ENCODE data around the gene OXCT1. TPM values are rescaled to one million over a fixed set of nuclear protein-coding genes. Genes with fewer than 3 reads are reported as not detected.

OXCT1 gene
- total RNA-seq, 6 experiments from 2014 or later: 40.4 to 44.0 (median 40.8) TPM

DNA sequence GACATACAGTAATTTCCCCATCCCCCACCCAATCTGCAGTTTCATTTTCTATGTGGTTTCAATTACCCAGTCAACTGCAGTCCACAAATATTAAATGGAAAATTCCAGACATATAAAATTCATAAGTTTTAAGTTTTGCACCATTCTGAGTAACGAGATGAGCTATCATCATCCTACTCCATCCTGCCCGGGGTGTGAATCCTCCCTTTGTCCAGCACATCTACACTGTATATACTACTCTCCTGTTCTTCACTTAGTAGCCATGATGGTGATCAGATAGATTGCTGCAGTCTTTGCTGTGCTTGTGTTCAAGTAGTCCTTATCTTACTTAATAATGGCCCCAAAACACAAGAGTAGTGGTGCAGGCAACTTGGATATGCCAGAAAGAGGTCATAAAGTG lies 11.3 kb downstream of the OXCT1 start:
- no peak overlapping the region for H3K27ac Mint-ChIP-seq
- no peaks in the 10 kb centered on the region for H3K9me3 Mint-ChIP-seq
- no peaks in the 10 kb centered on the region; the same call in 1 of the 2 replicates for H3K27me3 Mint-ChIP-seq (ENCODE audit: insufficient read depth)
- H3K4me3 Mint-ChIP-seq: no peak overlapping the region
- H3K4me1 Mint-ChIP-seq (ENCODE audit: low read depth): peaks cover 7% of the 10 kb centered on the region
- DNase-seq: no peak
- H3K36me3 Mint-ChIP-seq (ENCODE audit: low read depth): no peaks in the 10 kb centered on the region; the same call in 1 of the 2 replicates
- TF ChIP-seq CTCF (IDR thresholded peaks at IDR 0.05): no peak

GRCh38 chr5:41857989-41858388 lies 12.2 kb downstream of the OXCT1 start:
- Mint-ChIP-seq H3K27me3 (ENCODE audit: insufficient read depth) (no peaks in the 10 kb centered on the region; the same call in 1 of the 2 replicates), H3K9me3 (no peaks in the 10 kb centered on the region), H3K27ac (no peak overlapping the region), H3K4me3 (no peak overlapping the region), H3K36me3 (ENCODE audit: low read depth) (no peaks in the 10 kb centered on the region; the same call in 1 of the 2 replicates), H3K4me1 (ENCODE audit: low read depth) (no peaks in the 10 kb centered on the region)
- TF ChIP-seq CTCF (IDR thresholded peaks at IDR 0.05): no peak
- no peak for DNase-seq

DNA sequence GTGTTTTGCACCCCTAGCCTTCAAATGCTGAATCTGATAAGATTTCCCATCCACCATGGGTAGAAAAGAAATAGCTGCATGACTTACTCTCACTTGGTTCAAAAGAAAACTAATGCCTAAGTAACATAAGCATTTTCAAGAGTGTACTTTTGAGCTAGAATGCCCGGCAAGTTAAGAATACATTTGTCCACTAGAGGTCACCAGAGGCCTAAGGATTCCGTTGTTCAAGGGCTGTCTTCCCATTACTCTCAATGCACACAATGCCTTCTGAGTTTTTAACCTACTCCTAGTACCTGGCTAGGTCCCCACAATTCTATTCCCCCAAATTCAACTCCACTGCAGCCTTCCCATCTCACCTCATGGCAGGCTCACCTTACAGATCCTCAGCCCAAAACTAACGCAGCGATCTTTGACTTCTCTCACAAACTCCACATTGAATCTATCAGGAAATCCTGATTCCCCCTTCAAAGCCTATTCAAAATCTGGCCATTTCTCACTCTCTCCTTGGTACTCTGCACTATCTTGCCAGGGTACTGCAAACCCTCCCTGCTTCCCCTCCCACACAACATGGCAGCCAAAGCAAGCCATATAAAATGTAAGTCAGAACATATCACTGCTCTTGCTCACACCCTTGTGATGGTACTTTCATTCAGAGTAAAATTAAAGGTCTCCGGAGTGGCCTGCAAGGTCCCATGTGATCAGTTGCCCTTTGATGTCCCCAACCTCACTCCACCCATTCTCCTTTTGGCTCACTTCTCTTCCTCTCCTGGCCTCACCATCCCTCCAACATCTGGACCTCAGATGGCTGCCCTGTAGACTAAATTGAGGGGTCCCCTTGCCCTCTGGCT lies 13.4 kb downstream of the OXCT1 start:
- Mint-ChIP-seq H3K4me1 (ENCODE audit: low read depth) (no peaks in the 10 kb centered on the region), H3K4me3 (no peak overlapping the region), H3K27ac (no peak overlapping the region), H3K36me3 (ENCODE audit: low read depth) (peaks cover 2% of the 10 kb centered on the region), H3K9me3 (no peaks in the 10 kb centered on the region), H3K27me3 (ENCODE audit: insufficient read depth) (no peaks in the 10 kb centered on the region; the same call in 1 of the 2 replicates)
- TF ChIP-seq CTCF (IDR thresholded peaks at IDR 0.05): peak; percentile 90
- DNase-seq: peak; percentile 61

DNA sequence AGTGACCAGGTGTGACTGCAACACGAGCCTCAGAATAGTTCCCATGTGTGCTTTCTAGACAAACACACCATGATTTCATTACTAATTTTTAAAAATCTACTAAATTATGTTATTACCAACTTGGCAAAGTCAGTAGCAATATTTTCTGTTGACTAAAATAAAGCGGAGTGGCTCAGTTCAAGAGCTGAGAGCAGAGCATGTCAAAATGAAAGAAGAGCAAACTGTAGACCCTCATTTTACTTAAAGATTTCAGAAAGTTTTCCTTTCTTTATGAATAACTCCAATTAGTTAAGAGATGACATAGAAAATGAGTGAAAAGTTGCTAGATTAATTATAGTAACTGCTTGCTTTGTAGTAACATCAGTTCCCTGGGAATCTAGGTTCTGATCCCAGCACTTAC lies 17.9 kb downstream of the OXCT1 start:
- H3K9me3 Mint-ChIP-seq: no peaks in the 10 kb centered on the region
- no peak overlapping the region for H3K4me3 Mint-ChIP-seq
- no peak for DNase-seq

DNA sequence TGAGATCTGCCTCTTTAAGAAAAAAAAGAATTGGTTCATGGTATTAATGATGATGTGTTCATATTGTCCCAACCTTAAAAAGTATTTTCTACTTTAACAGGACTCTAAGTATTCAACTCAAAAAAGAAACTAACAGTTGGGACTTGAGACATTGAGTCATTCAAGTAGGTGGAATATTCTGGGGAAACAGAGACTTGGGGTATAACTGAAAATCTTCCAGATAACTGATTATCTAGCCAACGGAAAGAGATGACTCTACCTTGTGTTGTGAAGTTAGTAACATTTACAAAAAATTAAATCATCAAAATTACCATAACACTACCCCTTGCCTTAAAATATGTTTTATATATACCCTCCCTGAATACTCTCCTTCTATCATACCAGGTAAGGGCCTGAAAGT lies 19.1 kb downstream of the OXCT1 start:
- H3K9me3 Mint-ChIP-seq: no peaks in the 10 kb centered on the region
- no peak overlapping the region for H3K27ac Mint-ChIP-seq
- H3K27me3 Mint-ChIP-seq (ENCODE audit: insufficient read depth): no peaks in the 10 kb centered on the region
- TF ChIP-seq CTCF (IDR thresholded peaks at IDR 0.05): no peak
- no peak for DNase-seq
- H3K4me1 Mint-ChIP-seq (ENCODE audit: low read depth): no peaks in the 10 kb centered on the region
- H3K36me3 Mint-ChIP-seq (ENCODE audit: low read depth): peaks cover 28% of the 10 kb centered on the region
- no peak overlapping the region for H3K4me3 Mint-ChIP-seq

More for the DNA sequence above, 17.9 kb downstream of the OXCT1 start:
- Mint-ChIP-seq H3K27ac (no peak overlapping the region), H3K36me3 (ENCODE audit: low read depth) (peaks cover 28% of the 10 kb centered on the region), H3K27me3 (ENCODE audit: insufficient read depth) (no peaks in the 10 kb centered on the region), H3K4me1 (ENCODE audit: low read depth) (no peaks in the 10 kb centered on the region)
- no peak for TF ChIP-seq CTCF (IDR thresholded peaks at IDR 0.05)

Data from HFFc6 (cell line).